Hepatocyte (in vitro differentiated cells): ENCODE data around the gene CYBA. TPM values are rescaled to one million over a fixed set of nuclear protein-coding genes. Genes with fewer than 3 reads are reported as not detected.

Experiments
- DNase-seq: peaks from one replicate; pipeline ENCODE4 v3.0.0-alpha.2; 2016; ENCODE audit warnings: low spot score
- H2AFZ ChIP-seq: fragments of 200-600 bp; sonication (generic); 2 replicates; pipeline ENCODE4 v1.6.0; 2016; ENCODE audit warnings: antibody characterized with exemption, mild to moderate bottlenecking
- H3K27ac ChIP-seq: fragments of 200-600 bp; sonication (generic); 2 replicates; pipeline ENCODE4 v1.5.1; 2016; ENCODE audit warnings: mild to moderate bottlenecking
- H3K27me3 ChIP-seq: fragments of 200-600 bp; sonication (generic); 2 replicates; pipeline ENCODE4 v1.6.1; 2016
- H3K36me3 ChIP-seq: fragments of 200-600 bp; sonication (generic); replicated peaks from 2 replicates; pipeline ENCODE4 v1.5.1; 2016; ENCODE audit warnings: low read depth; ENCODE audit not compliant: insufficient read depth
- H3K4me1 ChIP-seq: fragments of 200-600 bp; sonication (generic); 2 replicates; pipeline ENCODE4 v1.5.1; 2016; ENCODE audit warnings: mild to moderate bottlenecking, moderate library complexity; ENCODE audit not compliant: insufficient read depth
- H3K4me2 ChIP-seq: fragments of 200-600 bp; sonication (generic); 2 replicates; pipeline ENCODE4 v1.6.0; 2016
- H3K4me3 ChIP-seq: fragments of 200-600 bp; sonication (generic); 2 replicates; pipeline ENCODE4 v1.5.1; 2016; ENCODE audit warnings: mild to moderate bottlenecking
- H3K79me2 ChIP-seq: fragments of 200-600 bp; sonication (generic); 2 replicates; pipeline ENCODE4 v1.6.0; 2017; ENCODE audit warnings: mild to moderate bottlenecking
- H3K9me2 ChIP-seq: fragments of 200-600 bp; sonication (generic); replicated peaks from 2 replicates; pipeline ENCODE4 v1.6.0; 2017; ENCODE audit warnings: mild to moderate bottlenecking; ENCODE audit not compliant: insufficient read depth
- H3K9me3 ChIP-seq: fragments of 200-600 bp; sonication (generic); 2 replicates; pipeline ENCODE4 v1.5.1; 2016; ENCODE audit warnings: low read depth, mild to moderate bottlenecking
- H4K20me1 ChIP-seq: fragments of 200-600 bp; sonication (generic); 2 replicates; pipeline ENCODE4 v1.6.0; 2016; ENCODE audit warnings: mild to moderate bottlenecking; ENCODE audit not compliant: insufficient read depth, poor library complexity, severe bottlenecking
- EZH2 ChIP-seq: fragments of 200-600 bp; sonication (generic); IDR thresholded peaks from 2 replicates; pipeline ENCODE4 v1.6.1; 2016; ENCODE audit warnings: antibody characterized with exemption, mild to moderate bottlenecking, borderline replicate concordance
- EZH2phosphoT487 ChIP-seq: fragments of 200-600 bp; sonication (generic); IDR thresholded peaks from one replicate; pipeline ENCODE4 v1.6.1; 2018; ENCODE audit warnings: antibody characterized with exemption, mild to moderate bottlenecking, low read depth, moderate library complexity; ENCODE audit not compliant: unreplicated experiment, severe bottlenecking
- WGBS: methylation state at CpG from one replicate; pipeline ENCODE4 v1.1.6; 2016; ENCODE audit warnings: low lambda C conversion rate; ENCODE audit errors: missing lambda C conversion rate; 5-methylcytosine and 5-hydroxymethylcytosine counted together
- polyA plus RNA-seq: library from polyadenylated mRNA; unstranded; fragments of >200 nt; fragmentation: Nextera tagmentation; extraction: Ambion mirVana; gene quantifications from 2 replicates; pipeline ENCODE4 v1.2.1, GENCODE V29; 2016
- total RNA-seq: library from RNA; depleted of rRNA; stranded (reverse); fragments of >200 nt; gene quantifications from 2 replicates; pipeline ENCODE4 v1.2.3, GENCODE V29; 2014
- TF ChIP-seq, protein P1 (sequence below): fragments of 200-600 bp; sonication (generic); IDR thresholded peaks from 2 replicates; pipeline ENCODE4 v1.5.1; 2016; ENCODE audit warnings: antibody characterized with exemption, mild to moderate bottlenecking; ENCODE audit not compliant: poor library complexity

The CYBA gene
- total and polyA plus RNA-seq, 2 experiments from 2014 or later, result 196 to 419 TPM

DNA sequence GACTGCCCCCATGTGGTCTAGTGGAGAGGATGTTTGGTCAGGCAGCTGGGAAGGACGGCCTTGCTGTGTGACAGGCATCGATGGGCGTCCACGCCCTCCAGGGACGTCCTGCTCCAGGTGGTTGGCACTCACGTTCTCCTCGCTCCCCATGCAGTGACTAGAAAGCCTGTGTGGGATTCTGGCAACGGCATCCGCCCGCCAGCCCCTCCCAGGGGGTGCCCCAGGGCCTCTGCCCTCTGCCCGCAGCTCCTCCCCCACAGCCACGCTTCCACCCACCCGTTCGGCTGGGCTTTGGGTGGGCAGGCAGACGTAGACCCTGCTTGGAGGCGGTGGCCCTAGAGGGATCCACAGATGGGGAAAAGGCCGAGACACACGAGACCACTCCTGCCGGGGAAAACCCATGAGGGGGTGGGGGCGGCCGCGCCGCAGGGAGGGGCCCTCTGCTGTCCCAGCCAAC is 17.1 kb downstream of the CYBA start:
- H3K4me1 ChIP-seq, result peaks cover 9% of the 10 kb centered on the region
- no peak overlapping the region for H3K27ac ChIP-seq
- H3K9me3 ChIP-seq, result no peaks in the 10 kb centered on the region
- TF ChIP-seq EZH2phosphoT487 (no peak), EZH2 (no peak)
- TF ChIP-seq, protein P1, sequence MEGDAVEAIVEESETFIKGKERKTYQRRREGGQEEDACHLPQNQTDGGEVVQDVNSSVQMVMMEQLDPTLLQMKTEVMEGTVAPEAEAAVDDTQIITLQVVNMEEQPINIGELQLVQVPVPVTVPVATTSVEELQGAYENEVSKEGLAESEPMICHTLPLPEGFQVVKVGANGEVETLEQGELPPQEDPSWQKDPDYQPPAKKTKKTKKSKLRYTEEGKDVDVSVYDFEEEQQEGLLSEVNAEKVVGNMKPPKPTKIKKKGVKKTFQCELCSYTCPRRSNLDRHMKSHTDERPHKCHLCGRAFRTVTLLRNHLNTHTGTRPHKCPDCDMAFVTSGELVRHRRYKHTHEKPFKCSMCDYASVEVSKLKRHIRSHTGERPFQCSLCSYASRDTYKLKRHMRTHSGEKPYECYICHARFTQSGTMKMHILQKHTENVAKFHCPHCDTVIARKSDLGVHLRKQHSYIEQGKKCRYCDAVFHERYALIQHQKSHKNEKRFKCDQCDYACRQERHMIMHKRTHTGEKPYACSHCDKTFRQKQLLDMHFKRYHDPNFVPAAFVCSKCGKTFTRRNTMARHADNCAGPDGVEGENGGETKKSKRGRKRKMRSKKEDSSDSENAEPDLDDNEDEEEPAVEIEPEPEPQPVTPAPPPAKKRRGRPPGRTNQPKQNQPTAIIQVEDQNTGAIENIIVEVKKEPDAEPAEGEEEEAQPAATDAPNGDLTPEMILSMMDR, result peak; percentile 35
- 50% methylated on average over 18 of the region's 23 CpGs for whole genome bisulfite sequencing
- H3K4me2 ChIP-seq, result peak overlapping the region; percentile 97
- H2AFZ ChIP-seq, result no peak overlapping the region
- peak; percentile 69 for DNase-seq
- H4K20me1 ChIP-seq, result peaks cover 5% of the 10 kb centered on the region
- H3K36me3 ChIP-seq, result no peaks in the 10 kb centered on the region
- H3K9me2 ChIP-seq, result no peaks in the 10 kb centered on the region
- H3K27me3 ChIP-seq, result peaks cover 5% of the 10 kb centered on the region
- no peak overlapping the region for H3K4me3 ChIP-seq
- H3K79me2 ChIP-seq, result no peaks in the 10 kb centered on the region

DNA sequence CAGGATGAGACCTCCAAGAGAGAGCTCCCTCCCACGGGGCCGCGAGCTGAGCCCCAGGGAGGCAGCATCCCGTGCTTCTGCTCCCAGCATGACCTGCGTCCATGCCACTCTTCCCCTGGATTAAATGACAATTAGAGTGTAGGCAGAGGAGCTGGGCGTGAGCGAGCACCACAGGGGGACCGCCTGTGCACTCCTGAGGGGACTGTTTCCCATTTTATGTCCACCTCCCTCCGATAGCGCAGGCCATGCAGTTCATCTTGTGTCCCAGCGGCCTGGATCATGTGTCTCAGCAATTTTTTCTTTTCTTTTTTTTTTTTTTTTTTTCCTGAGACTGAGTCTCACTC is 18.3 kb downstream of the CYBA start:
- 95% methylated on average over 10 of the region's 11 CpGs for WGBS
- H3K79me2 ChIP-seq, result no peaks in the 10 kb centered on the region
- no peaks in the 10 kb centered on the region for H3K36me3 ChIP-seq
- no peak for DNase-seq
- H3K9me3 ChIP-seq, result no peaks in the 10 kb centered on the region
- H3K4me3 ChIP-seq, result no peak overlapping the region
- H3K4me1 ChIP-seq, result peaks cover 9% of the 10 kb centered on the region
- H3K27me3 ChIP-seq, result no peaks in the 10 kb centered on the region
- H4K20me1 ChIP-seq, result peaks cover 5% of the 10 kb centered on the region
- H3K9me2 ChIP-seq, result no peaks in the 10 kb centered on the region
- H2AFZ ChIP-seq, result no peak overlapping the region
- no peak overlapping the region for H3K4me2 ChIP-seq
- TF ChIP-seq, protein P1, result no peak
- no peak for TF ChIP-seq EZH2
- TF ChIP-seq EZH2phosphoT487, result no peak
- no peak overlapping the region for H3K27ac ChIP-seq

DNA sequence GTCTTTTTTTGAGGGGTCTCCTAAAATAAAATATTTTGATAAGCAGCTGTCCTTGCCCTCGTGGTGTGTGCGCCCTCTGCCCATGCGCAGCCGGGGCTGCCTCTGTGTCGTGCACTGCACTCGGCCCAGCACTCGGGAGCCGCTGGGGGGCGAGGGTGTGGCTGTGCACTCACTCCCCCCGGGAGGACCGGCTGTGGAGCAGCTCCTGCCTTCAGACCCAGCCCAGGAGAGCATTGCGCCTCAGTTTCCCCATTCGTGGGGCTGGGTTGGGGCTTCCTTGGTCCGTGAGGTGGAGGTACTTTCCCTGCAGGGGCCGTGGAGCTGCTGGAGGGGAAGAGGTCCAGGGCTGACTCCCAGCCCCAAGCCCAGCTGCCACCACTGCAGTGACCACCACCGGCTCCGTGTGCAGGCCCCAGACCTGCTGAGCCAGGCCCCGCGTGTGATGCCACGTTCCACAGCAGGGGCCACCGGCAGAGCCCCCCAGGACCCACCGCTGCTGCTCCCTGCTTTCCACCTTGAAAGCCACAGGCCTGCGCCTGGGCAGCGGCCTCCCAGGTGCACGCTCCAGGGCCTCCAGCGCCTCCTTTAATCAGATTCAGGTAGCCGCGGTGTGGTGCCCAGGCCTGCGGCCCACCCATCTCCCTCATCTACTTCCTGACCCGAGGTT is 18.8 kb downstream of the CYBA start:
- no peaks in the 10 kb centered on the region for H3K27me3 ChIP-seq
- no peaks in the 10 kb centered on the region for H3K79me2 ChIP-seq
- TF ChIP-seq, protein P1, result no peak
- TF ChIP-seq EZH2phosphoT487 (no peak), EZH2 (no peak)
- peaks cover 5% of the 10 kb centered on the region for H4K20me1 ChIP-seq
- 95% methylated on average over 29 of the region's 30 CpGs for WGBS
- no peaks in the 10 kb centered on the region for H3K9me3 ChIP-seq
- H3K36me3 ChIP-seq, result no peaks in the 10 kb centered on the region
- H2AFZ ChIP-seq, result no peak overlapping the region
- no peak overlapping the region for H3K4me3 ChIP-seq
- no peak overlapping the region for H3K4me2 ChIP-seq
- H3K9me2 ChIP-seq, result no peaks in the 10 kb centered on the region
- no peak overlapping the region for H3K27ac ChIP-seq
- no peak for DNase-seq
- peaks cover 9% of the 10 kb centered on the region for H3K4me1 ChIP-seq
